NCI-H2196 treated with DMSO at 0.1 percent for 48 hours (cell line): Measurements from ENCODE around the gene IQCE.
"Not testable (repeated sequence)": the region's sequence is repeated elsewhere in the genome, so short reads cannot be mapped to it uniquely, and the experiment has no call there.

Experiments used
- DNase-seq: peaks from one replicate; lab custom pipeline; 2025; ENCODE audit not compliant: unreplicated experiment; lab: John Stamatoyannopoulos, UW

Gene IQCE

GRCh38 chr7:2520761-2521290, 38.0 kb upstream of the IQCE start:
- DNase-seq: no peak

- no peak for DNase-seq
These were observed 37.4 kb upstream of the IQCE start for GRCh38 chr7:2521341-2521745.

GRCh38 chr7:2521952-2522591, 36.7 kb upstream of the IQCE start:
- DNase-seq: peak; percentile 40

GRCh38 chr7:2522780-2523433, 35.9 kb upstream of the IQCE start:
- no peak for DNase-seq

- peak; percentile 68 for DNase-seq
These were observed 35.3 kb upstream of the IQCE start for GRCh38 chr7:2523461-2523936.

- peak; percentile 87 for DNase-seq
These were observed 34.6 kb upstream of the IQCE start for GRCh38 chr7:2523941-2524807.

- no peak for DNase-seq
These were observed 33.7 kb upstream of the IQCE start for GRCh38 chr7:2524808-2525657.

GRCh38 chr7:2525658-2526630, 32.8 kb upstream of the IQCE start:
- DNase-seq: no peak

- DNase-seq: no peak
These were observed 31.9 kb upstream of the IQCE start for GRCh38 chr7:2526659-2527504.

GRCh38 chr7:2527505-2528467, 31.0 kb upstream of the IQCE start:
- no peak for DNase-seq

GRCh38 chr7:2528481-2529095, 30.2 kb upstream of the IQCE start:
- DNase-seq: no peak

GRCh38 chr7:2529161-2530070, 29.4 kb upstream of the IQCE start:
- no peak for DNase-seq

- DNase-seq: no peak
These were observed 28.4 kb upstream of the IQCE start for GRCh38 chr7:2530071-2530987.

GRCh38 chr7:2530994-2531795, 27.6 kb upstream of the IQCE start:
- DNase-seq: not testable (repeated sequence)
